GM12878 (cell line): ENCODE results near the gene FREM2. TPM values are rescaled to one million over a fixed set of nuclear protein-coding genes. Genes with fewer than 3 reads are reported as not detected.

ENCODE experiments used
- ATAC-seq: fragments of 200-7000 bp; cut with Tn5 transposase; 3 replicates; pipeline ENCODE4 v1.9.1; 2020; ENCODE audit warnings: mild to moderate bottlenecking, moderate library complexity
- BruUV-seq: library from RNA; stranded (reverse); fragments of 400-500 nt; replicated peaks from 2 replicates; lab custom pipeline; 2021; lab: Mats Ljungman, UMichigan
- CTCF ChIA-PET: fragments of 300-600 bp; sonication (Branson Sonifier 250); formaldehyde crosslinking; extraction: SDS; loops from one replicate; lab custom pipeline; 2021; ENCODE audit warnings: inconsistent platforms; lab: Yijun Ruan, JAX
- POLR2A ChIA-PET: fragments of 350-600 bp; formaldehyde crosslinking; extraction: SDS; loops from one replicate; lab custom pipeline; 2021; ENCODE audit warnings: inconsistent platforms; lab: Charles Lee
- RAD21 ChIA-PET: fragments of 300-600 bp; sonication (Branson Sonifier 250); formaldehyde crosslinking; loops from one replicate; lab custom pipeline; 2023; ENCODE audit warnings: antibody characterized with exemption; ENCODE audit not compliant: unreplicated experiment; lab: Charles Lee
- SMC1A ChIA-PET: fragments of 300-600 bp; sonication (Branson Sonifier 250); formaldehyde crosslinking; loops from one replicate; lab custom pipeline; 2023; ENCODE audit not compliant: unreplicated experiment, uncharacterized antibody; lab: Charles Lee
- DNase-seq: peaks from one replicate; pipeline ENCODE4 v3.0.0-alpha.2; 2011; ENCODE audit warnings: low read depth, low spot score
- FAIRE-seq: peaks from 3 replicates; lab custom pipeline; 2011; peaks lifted over from hg19 to GRCh38; lab: Jason Lieb, UNC
- H2AFZ ChIP-seq: 2 replicates; pipeline ENCODE4 v1.6.0; 2011; ENCODE audit warnings: low read depth, low read length, control low read depth; ENCODE audit not compliant: control insufficient read depth
- H3K27ac ChIP-seq: 2 replicates; pipeline ENCODE4 v1.5.1; 2011; ENCODE audit warnings: control low read depth; ENCODE audit not compliant: control insufficient read depth, insufficient read depth
- H3K27me3 ChIP-seq, 2 experiments: replicated peaks in 1 of 2; 2 replicates each; pipeline versions ENCODE4 v1.6.0 to v1.6.1; 2011; ENCODE audit warnings: low read length in 1 of 2; ENCODE audit not compliant: control insufficient read depth in 2 of 2, insufficient read depth in 2 of 2
- H3K36me3 ChIP-seq, 2 experiments: 2 replicates each; pipeline ENCODE4 v1.5.1; 2011; ENCODE audit warnings: low read length in 1 of 2; ENCODE audit not compliant: control insufficient read depth in 2 of 2, insufficient read depth in 2 of 2
- H3K4me1 ChIP-seq: 2 replicates; pipeline ENCODE4 v1.6.1; 2011; ENCODE audit warnings: mild to moderate bottlenecking, low read length, moderate library complexity, mixed read lengths; ENCODE audit not compliant: control insufficient read depth, insufficient read depth
- H3K4me2 ChIP-seq: 2 replicates; pipeline ENCODE4 v1.6.0; 2011; ENCODE audit warnings: control low read depth; ENCODE audit not compliant: control insufficient read depth, insufficient read depth
- H3K4me3 ChIP-seq: fragments of 200-600 bp; sonication (generic); 2 replicates; pipeline ENCODE4 v1.5.1; 2016
- H3K79me2 ChIP-seq: 2 replicates; pipeline ENCODE4 v1.6.0; 2011; ENCODE audit warnings: low read length; ENCODE audit not compliant: control insufficient read depth, insufficient read depth
- H3K9ac ChIP-seq: 2 replicates; pipeline ENCODE4 v1.8.0; 2011; ENCODE audit warnings: low read length, control low read depth, mixed read lengths; ENCODE audit not compliant: control insufficient read depth, insufficient read depth
- H3K9me3 ChIP-seq: replicated peaks from 3 replicates; pipeline ENCODE4 v1.5.1; 2011; ENCODE audit warnings: mild to moderate bottlenecking, low read length; ENCODE audit not compliant: control insufficient read depth, insufficient read depth
- H4K20me1 ChIP-seq: 2 replicates; pipeline ENCODE4 v1.6.0; 2011; ENCODE audit not compliant: control insufficient read depth, insufficient read depth
- ATF7 ChIP-seq: fragments of 450-650 bp; IDR thresholded peaks from 2 replicates; pipeline ENCODE4 v1.6.1; 2016; ENCODE audit warnings: low read depth, mild to moderate bottlenecking
- FOS ChIP-seq: IDR thresholded peaks from 3 replicates; pipeline ENCODE4 v1.6.1; 2011; ENCODE audit warnings: borderline replicate concordance; ENCODE audit not compliant: insufficient read length; ENCODE audit errors: extremely low read depth
- KAT2A ChIP-seq: conservative IDR thresholded peaks from 2 replicates; pipeline ENCODE4 v1.6.1; 2011; ENCODE audit warnings: low read depth, low read length; ENCODE audit not compliant: control insufficient read depth
- SIX5 ChIP-seq: IDR thresholded peaks from 2 replicates; pipeline ENCODE4 v1.6.1; 2011; ENCODE audit warnings: mild to moderate bottlenecking, low read depth, low read length, moderate library complexity; ENCODE audit not compliant: severe bottlenecking
- ZBTB11 ChIP-seq: fragments of 450-650 bp; formaldehyde crosslinking; IDR thresholded peaks from 2 replicates; pipeline ENCODE4 v1.5.0; 2022; ENCODE audit warnings: mild to moderate bottlenecking, missing genetic modification characterization
- WGBS: methylation state at CpG from one replicate; pipeline ENCODE4 v1.1.6; 2016; ENCODE audit warnings: low lambda C conversion rate; ENCODE audit not compliant: insufficient replicate concordance, insufficient coverage; ENCODE audit errors: missing lambda C conversion rate; 5-methylcytosine and 5-hydroxymethylcytosine counted together
- in situ Hi-C: fragments of 300-500 bp; cut with MboI; formaldehyde crosslinking; loops from 9 replicates; pipeline ENCODE4 v1.14.3; 2018; ENCODE audit warnings: mixed read lengths
- intact Hi-C: fragments of 100-400 bp; cut with micrococcal nuclease; formaldehyde crosslinking; loops from one replicate; pipeline ENCODE4 v1.14.2; 2022; ENCODE audit not compliant: unreplicated experiment
- polyA plus RNA-seq, 11 experiments: library from polyadenylated mRNA; depleted of rRNA in 4 of 11; unstranded in 6 of 11; stranded (reverse) in 5 of 11; fragments of >200 nt; fragmentation: Nextera tagmentation in 4 of 11; fragmentation: Illumina TruSeq in 1 of 11; extraction: Ambion mirVana in 4 of 11; extraction: Trizol in 1 of 11; gene quantifications; 1 replicate in 1 of 11; 2 replicates in 10 of 11; pipeline versions ENCODE4 v1.2.1 to v1.2.3, GENCODE V29; 2011 to 2016; ENCODE audit warnings: inconsistent platforms in 2 of 11, missing spikeins in 2 of 11, low read depth in 1 of 11
- total RNA-seq, 4 experiments: library from RNA; depleted of rRNA in 3 of 4; stranded (reverse); fragments of >200 nt in 3 of 4; fragmentation: Illumina TruSeq in 1 of 4; extraction: Trizol in 1 of 4; gene quantifications; 2 replicates each; pipeline versions ENCODE4 v1.2.1 to v1.2.3, GENCODE V29; 2013 to 2021

FREM2 gene
- total and polyA plus RNA-seq, 10 of the 15 experiments (the other 5 are each of a cell fraction or from before 2014, with no cell fraction given), result 0.02 to 0.12 (median 0.05) TPM; not detected in 2

DNA sequence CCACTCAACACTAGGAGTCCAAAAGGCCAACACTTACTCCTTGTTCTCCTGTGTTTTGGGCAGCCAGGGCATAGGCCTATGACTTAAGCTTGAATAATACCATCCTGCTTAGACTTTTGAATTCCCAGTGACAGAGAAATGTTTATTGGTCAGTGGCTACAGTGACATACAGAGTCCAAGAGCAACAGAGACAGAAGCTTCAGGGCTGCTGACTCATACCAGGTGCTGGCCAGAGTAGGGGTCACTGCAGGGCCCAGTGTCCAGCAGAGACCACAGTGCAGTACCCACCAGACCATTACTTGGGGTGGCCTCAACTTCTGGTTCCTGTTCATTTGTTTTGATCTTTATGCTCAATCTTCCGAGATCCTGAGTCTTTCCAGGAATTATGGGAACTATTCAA lies 6.0 kb upstream of the FREM2 start:
- FAIRE-seq (no peak), ATAC-seq (no peak), DNase-seq (no peak)
- WGBS, result 13% methylated on average over 1 of the region's 1 CpG
- Histone ChIP-seq H3K4me2 (no peak overlapping the region), H4K20me1 (no peaks in the 10 kb centered on the region), H3K9ac (no peak overlapping the region), H3K9me3 (no peaks in the 10 kb centered on the region), H2AFZ (no peak overlapping the region), H3K79me2 (no peaks in the 10 kb centered on the region), H3K4me3 (no peak overlapping the region), H3K4me1 (no peaks in the 10 kb centered on the region), H3K36me3 (no peaks in the 10 kb centered on the region), H3K27me3 (no peaks in the 10 kb centered on the region; a peak in 2 of 4 replicates), H3K27ac (no peak overlapping the region)
- intact Hi-C loops (no loop called here), in situ Hi-C loops (no loop called here)
- CTCF ChIA-PET, result interaction anchor here (1.5 kb wide), 1 partner anchor 193 kb away, joined by 5 read pairs; no protein-coding TSS in a partner anchor
- TF ChIP-seq SIX5 (no peak), ATF7 (no peak), FOS (no peak), KAT2A (no peak), ZBTB11 (CRISPR knock-in tag) (no peak)
- BruUV-seq, result no TSS peak
- SMC1A ChIA-PET, result no interaction called here
- RAD21 ChIA-PET, result interaction anchor here (1.1 kb wide), 1 partner anchor 192 kb away, joined by 3 read pairs; no protein-coding TSS in a partner anchor
- POLR2A ChIA-PET, result no interaction called here
